SW 1271 (cell line): ENCODE results near the gene DUSP10.

Experiments
- DNase-seq, 2 experiments: peaks; one replicate each; lab custom pipeline; 2025; lab: John Stamatoyannopoulos, UW

Gene DUSP10

GRCh38 chr1:221765527-221765926 is 23.6 kb upstream of the DUSP10 start:
- DNase-seq = no peak

GRCh38 chr1:221762121-221762520 is 20.2 kb upstream of the DUSP10 start:
- DNase-seq = no peak

GRCh38 chr1:221761354-221762002 is 19.6 kb upstream of the DUSP10 start:
- DNase-seq = no peak

GRCh38 chr1:221760911-221761310 is 19.0 kb upstream of the DUSP10 start:
- no peak for DNase-seq

- DNase-seq = no peak
These were observed 17.5 kb upstream of the DUSP10 start for GRCh38 chr1:221759436-221759835.

GRCh38 chr1:221758455-221758854 is 16.6 kb upstream of the DUSP10 start:
- DNase-seq = no peak

GRCh38 chr1:221756830-221757551 is 15.1 kb upstream of the DUSP10 start:
- DNase-seq = no peak

- no peak for DNase-seq
These were observed 11.9 kb upstream of the DUSP10 start for GRCh38 chr1:221753828-221754188.

- DNase-seq = no peak
These were observed 9.5 kb upstream of the DUSP10 start for GRCh38 chr1:221751226-221751887.

- DNase-seq = no peak
These were observed 7.1 kb upstream of the DUSP10 start for GRCh38 chr1:221748981-221749380.

- DNase-seq = no peak
These were observed 6.0 kb upstream of the DUSP10 start for GRCh38 chr1:221747839-221748238.

GRCh38 chr1:221743416-221744208 is 1.7 kb upstream of the DUSP10 start:
- peak in 1 of 2 experiments; percentile 22 for DNase-seq

- DNase-seq = peak; percentile 37 to 65
These were observed 896 bp upstream of the DUSP10 start for GRCh38 chr1:221742555-221743415.

- DNase-seq = no peak
These were observed 741 bp downstream of the DUSP10 start for GRCh38 chr1:221740993-221741702.

- no peak for DNase-seq
These were observed 1.4 kb downstream of the DUSP10 start for GRCh38 chr1:221740369-221740992.

- no peak for DNase-seq
These were observed 2.2 kb downstream of the DUSP10 start for GRCh38 chr1:221739677-221740025.

- no peak for DNase-seq
These were observed 2.7 kb downstream of the DUSP10 start for GRCh38 chr1:221739018-221739676.

GRCh38 chr1:221736714-221737113 is 5.2 kb downstream of the DUSP10 start:
- DNase-seq = no peak

- no peak for DNase-seq
These were observed 5.9 kb downstream of the DUSP10 start for GRCh38 chr1:221735999-221736398.

- no peak for DNase-seq
These were observed 7.7 kb downstream of the DUSP10 start for GRCh38 chr1:221734187-221734586.
